IPS-18c (cell line): Measurements from ENCODE around the gene OCLN.
"Not testable (repeated sequence)": the region's sequence is repeated elsewhere in the genome, so short reads cannot be mapped to it uniquely, and the experiment has no call there.

Experiments used
- H3K4me3 ChIP-seq: 2 replicates; pipeline ENCODE4 v1.7.0; 2013; ENCODE audit warnings: low read depth, mild to moderate bottlenecking, low read length, moderate library complexity; ENCODE audit not compliant: insufficient read depth
- H3K9me3 ChIP-seq: one replicate; pipeline ENCODE4 v1.6.1; 2013; ENCODE audit warnings: mild to moderate bottlenecking, low read length, moderate library complexity; ENCODE audit not compliant: control insufficient read depth, insufficient read depth

Gene OCLN

GRCh38 chr5:69515570-69515969, 23.0 kb downstream of the OCLN start:
- not testable (repeated sequence) for H3K9me3 ChIP-seq, H3K4me3 ChIP-seq

- Histone ChIP-seq H3K9me3 (no peaks in the 10 kb centered on the region), H3K4me3 (no peak overlapping the region)
Measured at GRCh38 chr5:69516769-69517168, 24.2 kb downstream of the OCLN start.

GRCh38 chr5:69517763-69518212, 25.2 kb downstream of the OCLN start:
- Histone ChIP-seq H3K4me3 (no peak overlapping the region), H3K9me3 (no peaks in the 10 kb centered on the region)

GRCh38 chr5:69519285-69519684, 26.7 kb downstream of the OCLN start:
- Histone ChIP-seq H3K9me3 (no peaks in the 10 kb centered on the region), H3K4me3 (no peak overlapping the region)

GRCh38 chr5:69522035-69522434, 29.4 kb downstream of the OCLN start:
- no peaks in the 10 kb centered on the region for H3K9me3 ChIP-seq
- H3K4me3 ChIP-seq: no peak overlapping the region

GRCh38 chr5:69525490-69525889, 32.9 kb downstream of the OCLN start:
- Histone ChIP-seq H3K4me3 (no peak overlapping the region), H3K9me3 (no peaks in the 10 kb centered on the region)

GRCh38 chr5:69526660-69527059, 34.1 kb downstream of the OCLN start:
- H3K9me3 ChIP-seq: no peaks in the 10 kb centered on the region

GRCh38 chr5:69527128-69527770, 34.7 kb downstream of the OCLN start:
- H3K9me3 ChIP-seq: no peaks in the 10 kb centered on the region
- H3K4me3 ChIP-seq: no peak overlapping the region

More at GRCh38 chr5:69526660-69527059, 34.1 kb downstream of the OCLN start:
- no peak overlapping the region for H3K4me3 ChIP-seq

- no peaks in the 10 kb centered on the region for H3K9me3 ChIP-seq
- no peak overlapping the region for H3K4me3 ChIP-seq
Measured at GRCh38 chr5:69528035-69528434, 35.4 kb downstream of the OCLN start.

GRCh38 chr5:69528609-69529008, 36.0 kb downstream of the OCLN start:
- Histone ChIP-seq H3K9me3 (no peaks in the 10 kb centered on the region), H3K4me3 (no peak overlapping the region)

- Histone ChIP-seq H3K9me3 (no peaks in the 10 kb centered on the region), H3K4me3 (no peak overlapping the region)
Measured at GRCh38 chr5:69530561-69531405, 38.2 kb downstream of the OCLN start.

GRCh38 chr5:69531406-69531801, 38.8 kb downstream of the OCLN start:
- Histone ChIP-seq H3K9me3 (no peaks in the 10 kb centered on the region), H3K4me3 (no peak overlapping the region)

GRCh38 chr5:69537911-69538310, 45.3 kb downstream of the OCLN start:
- not testable (repeated sequence) for H3K4me3 ChIP-seq, H3K9me3 ChIP-seq

- H3K9me3 ChIP-seq, H3K4me3 ChIP-seq: not testable (repeated sequence)
Measured at GRCh38 chr5:69538735-69539134, 46.1 kb downstream of the OCLN start.

GRCh38 chr5:69541347-69541746, 48.8 kb downstream of the OCLN start:
- not testable (repeated sequence) for H3K4me3 ChIP-seq

GRCh38 chr5:69542838-69543618, 50.4 kb downstream of the OCLN start:
- H3K4me3 ChIP-seq, H3K9me3 ChIP-seq: not testable (repeated sequence)

More at GRCh38 chr5:69541347-69541746, 48.8 kb downstream of the OCLN start:
- not testable (repeated sequence) for H3K9me3 ChIP-seq

GRCh38 chr5:69544602-69545001, 52.0 kb downstream of the OCLN start:
- not testable (repeated sequence) for H3K9me3 ChIP-seq, H3K4me3 ChIP-seq

- H3K9me3 ChIP-seq: not testable (repeated sequence)
- H3K4me3 ChIP-seq: peak within 1 kb of the TSS; percentile 41
Measured at GRCh38 chr5:69559908-69560330, 67.3 kb downstream of the OCLN start, which contains the start of gene GTF2H2C. GTF2H2C (plus strand) TSS chr5:69560191; CDS start chr5:69565133, 4,942 bp downstream.
